Testis (tissue), 3 donors: Measurements from ENCODE around the gene ACER3. TPM values are rescaled to one million over a fixed set of nuclear protein-coding genes. Genes with fewer than 3 reads are reported as not detected.

Experiments used
- DNase-seq: peaks from one replicate; pipeline ENCODE4 v3.0.0-alpha.2; 2019
- H3K27ac ChIP-seq, 2 donors: fragments of 200-600 bp; sonication (generic); one replicate each; pipeline ENCODE4 v1.5.1; 2019
- H3K27me3 ChIP-seq: fragments of 200-600 bp; sonication (generic); one replicate; pipeline ENCODE4 v1.5.1; 2019
- H3K36me3 ChIP-seq: fragments of 200-600 bp; sonication (generic); one replicate; pipeline ENCODE4 v1.5.1; 2017; ENCODE audit warnings: low read depth; ENCODE audit errors: missing control alignments
- H3K4me1 ChIP-seq: fragments of 200-600 bp; sonication (generic); one replicate; pipeline ENCODE4 v1.5.1; 2019
- H3K4me3 ChIP-seq, 2 donors: fragments of 200-600 bp; sonication (generic); one replicate each; pipeline ENCODE4 v1.5.1; 2017 to 2019
- H3K9me3 ChIP-seq: fragments of 200-600 bp; sonication (generic); one replicate; pipeline ENCODE4 v1.5.1; 2017
- CTCF ChIP-seq, 3 experiments: fragments of 450-650 bp in 2 of 3; fragments of 200-600 bp in 1 of 3; sonication (generic) in 1 of 3; IDR thresholded peaks; one replicate each; pipeline ENCODE4 v1.5.1; 2016 to 2019; ENCODE audit warnings: antibody characterized with exemption in 3 of 3, mild to moderate bottlenecking in 2 of 3, moderate library complexity in 1 of 3
- POLR2A ChIP-seq: fragments of 450-650 bp; IDR thresholded peaks from one replicate; pipeline ENCODE4 v1.6.1; 2017; ENCODE audit warnings: antibody characterized with exemption, mild to moderate bottlenecking, moderate library complexity
- WGBS, 2 donors: methylation state at CpG; one replicate each; pipeline ENCODE4 v1.1.5; 2018; 5-methylcytosine and 5-hydroxymethylcytosine counted together
- intact Hi-C: fragments of 100-400 bp; cut with DNase I; formaldehyde crosslinking; loops from one replicate; pipeline ENCODE4 v1.15.1; 2023; ENCODE audit warnings: low total_unique reads
- polyA plus RNA-seq: library from polyadenylated mRNA; stranded (reverse); fragments of 350-450 nt; fragmentation: Illumina TruSeq; extraction: RNeasy Lipid Tissue Mini Kit (QIAGEN cat#74804); gene quantifications from one replicate; pipeline ENCODE4 v1.2.3, GENCODE V29; 2014; ENCODE audit warnings: low read depth, low replicate concordance; ENCODE audit not compliant: insufficient read depth
- total RNA-seq, 2 donors: library from RNA; depleted of rRNA; stranded (reverse); fragments of >200 nt; gene quantifications; one replicate each; pipeline ENCODE4 v1.2.3, GENCODE V29; 2016

Gene ACER3
- total and polyA plus RNA-seq, 3 donors from 2014 or later, result 14.6 to 34.8 (median 23.7) TPM

- Histone ChIP-seq H3K4me3 (no peak overlapping the region), H3K36me3 (no peaks in the 10 kb centered on the region), H3K27ac (no peak overlapping the region), H3K27me3 (no peaks in the 10 kb centered on the region), H3K4me1 (peaks cover 8% of the 10 kb centered on the region), H3K9me3 (no peaks in the 10 kb centered on the region)
- intact Hi-C loops, result loop anchor here (5.0 kb wide), 1 partner anchor 38 kb away; no protein-coding TSS in a partner anchor
- no peak for DNase-seq
- WGBS, 2 donors, result 80 to 82% methylated on average over 6 of the region's 6 CpGs
- no peak for TF ChIP-seq POLR2A
- TF ChIP-seq CTCF (IDR thresholded peaks at IDR 0.05), result no peak
Observed at GRCh38 chr11:77049026-77049425, 188.3 kb downstream of the ACER3 start.

- Histone ChIP-seq H3K4me3 (no peak overlapping the region), H3K36me3 (no peaks in the 10 kb centered on the region), H3K27ac (no peak overlapping the region), H3K27me3 (no peaks in the 10 kb centered on the region), H3K4me1 (peaks cover 8% of the 10 kb centered on the region), H3K9me3 (no peaks in the 10 kb centered on the region)
- no peak for DNase-seq
- intact Hi-C loops, result no loop called here
- TF ChIP-seq POLR2A (no peak), CTCF (IDR thresholded peaks at IDR 0.05) (no peak)
- WGBS, 2 donors, result 93 to 97% methylated on average over 3 of the region's 3 CpGs
Observed at GRCh38 chr11:77051511-77051910, 190.8 kb downstream of the ACER3 start.

- H3K9me3 ChIP-seq, result no peaks in the 10 kb centered on the region
- no peak overlapping the region for H3K4me3 ChIP-seq
- TF ChIP-seq CTCF (IDR thresholded peaks at IDR 0.05) (no peak), POLR2A (no peak)
- no peaks in the 10 kb centered on the region for H3K36me3 ChIP-seq
- no peaks in the 10 kb centered on the region for H3K27me3 ChIP-seq
- intact Hi-C loops, result no loop called here
- WGBS, 2 donors, result 54 to 68% methylated on average over 7 of the region's 7 CpGs
- no peak overlapping the region for H3K27ac ChIP-seq
- no peak for DNase-seq
- peaks cover 8% of the 10 kb centered on the region for H3K4me1 ChIP-seq
Observed at GRCh38 chr11:77052518-77052917, 191.8 kb downstream of the ACER3 start.

- DNase-seq, result peak; percentile 42
- no peak for TF ChIP-seq POLR2A
- TF ChIP-seq CTCF (IDR thresholded peaks at IDR 0.05), result no peak
- no peaks in the 10 kb centered on the region for H3K36me3 ChIP-seq
- peaks cover 8% of the 10 kb centered on the region for H3K4me1 ChIP-seq
- intact Hi-C loops, result no loop called here
- H3K9me3 ChIP-seq, result no peaks in the 10 kb centered on the region
- 67 to 80% methylated on average over 13 to 14 of the region's 14 CpGs for WGBS, 2 donors
- no peak overlapping the region for H3K4me3 ChIP-seq
- H3K27ac ChIP-seq, result no peak overlapping the region
- no peaks in the 10 kb centered on the region for H3K27me3 ChIP-seq
Observed at GRCh38 chr11:77053217-77054015, 192.7 kb downstream of the ACER3 start.

- Histone ChIP-seq H3K27ac (no peak overlapping the region), H3K4me1 (peaks cover 8% of the 10 kb centered on the region), H3K27me3 (no peaks in the 10 kb centered on the region), H3K4me3 (no peak overlapping the region), H3K36me3 (no peaks in the 10 kb centered on the region), H3K9me3 (no peaks in the 10 kb centered on the region)
- intact Hi-C loops, result no loop called here
- WGBS, 2 donors, result 65 to 83% methylated on average over 1 of the region's 1 CpG
- DNase-seq, result no peak
- TF ChIP-seq CTCF (IDR thresholded peaks at IDR 0.05) (no peak), POLR2A (no peak)
Observed at GRCh38 chr11:77054084-77054483, 193.4 kb downstream of the ACER3 start.
